Hepatocyte (in vitro differentiated cells): ENCODE measurements around the gene LENG8.

Source experiments
- EZH2phosphoT487 ChIP-seq: fragments of 200-600 bp; sonication (generic); IDR thresholded peaks from one replicate; pipeline ENCODE4 v1.6.1; 2018; ENCODE audit warnings: antibody characterized with exemption, mild to moderate bottlenecking, low read depth, moderate library complexity; ENCODE audit not compliant: unreplicated experiment, severe bottlenecking
- TF ChIP-seq, protein P1 (sequence below): fragments of 200-600 bp; sonication (generic); IDR thresholded peaks from 2 replicates; pipeline ENCODE4 v1.5.1; 2016; ENCODE audit warnings: antibody characterized with exemption, mild to moderate bottlenecking; ENCODE audit not compliant: poor library complexity

DNA sequence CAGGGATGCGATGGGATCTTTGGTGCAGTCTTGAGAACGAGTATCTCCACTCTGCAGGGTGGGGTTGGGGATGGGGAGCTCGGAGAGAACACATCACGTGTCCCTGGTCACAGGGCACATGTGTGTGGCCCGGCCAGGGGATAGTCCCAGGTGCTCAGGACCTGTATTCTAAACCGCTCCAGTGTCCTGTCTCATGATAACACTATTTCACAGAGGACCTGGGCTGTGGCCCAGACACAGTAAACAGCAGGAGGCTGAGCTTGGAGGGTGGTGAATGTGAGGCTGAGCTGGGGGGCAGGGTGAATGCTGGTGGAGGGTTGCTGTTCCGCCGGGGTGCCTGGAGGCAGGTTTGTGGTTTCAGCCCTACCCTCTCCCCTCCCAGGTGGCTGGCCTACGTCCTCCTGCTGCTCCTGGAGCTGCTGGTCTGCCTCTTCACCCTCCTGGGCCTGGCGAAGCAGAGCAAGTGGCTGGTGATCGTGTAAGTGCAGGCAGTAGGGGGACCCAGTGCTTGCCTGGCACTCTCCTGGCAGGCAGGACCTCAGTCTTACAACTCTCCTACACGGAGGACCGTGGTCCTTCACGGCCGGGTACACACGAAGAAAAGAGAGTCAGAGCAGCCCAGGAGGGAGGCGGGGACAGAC, 22.6 kb upstream of the LENG8 start:
- TF ChIP-seq, protein P1, sequence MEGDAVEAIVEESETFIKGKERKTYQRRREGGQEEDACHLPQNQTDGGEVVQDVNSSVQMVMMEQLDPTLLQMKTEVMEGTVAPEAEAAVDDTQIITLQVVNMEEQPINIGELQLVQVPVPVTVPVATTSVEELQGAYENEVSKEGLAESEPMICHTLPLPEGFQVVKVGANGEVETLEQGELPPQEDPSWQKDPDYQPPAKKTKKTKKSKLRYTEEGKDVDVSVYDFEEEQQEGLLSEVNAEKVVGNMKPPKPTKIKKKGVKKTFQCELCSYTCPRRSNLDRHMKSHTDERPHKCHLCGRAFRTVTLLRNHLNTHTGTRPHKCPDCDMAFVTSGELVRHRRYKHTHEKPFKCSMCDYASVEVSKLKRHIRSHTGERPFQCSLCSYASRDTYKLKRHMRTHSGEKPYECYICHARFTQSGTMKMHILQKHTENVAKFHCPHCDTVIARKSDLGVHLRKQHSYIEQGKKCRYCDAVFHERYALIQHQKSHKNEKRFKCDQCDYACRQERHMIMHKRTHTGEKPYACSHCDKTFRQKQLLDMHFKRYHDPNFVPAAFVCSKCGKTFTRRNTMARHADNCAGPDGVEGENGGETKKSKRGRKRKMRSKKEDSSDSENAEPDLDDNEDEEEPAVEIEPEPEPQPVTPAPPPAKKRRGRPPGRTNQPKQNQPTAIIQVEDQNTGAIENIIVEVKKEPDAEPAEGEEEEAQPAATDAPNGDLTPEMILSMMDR = no peak
- TF ChIP-seq EZH2phosphoT487 = no peak
